HepG2 (cell line): Measurements from ENCODE around the gene TBC1D5. TPM values are rescaled to one million over a fixed set of nuclear protein-coding genes. Genes with fewer than 3 reads are reported as not detected.

Experiments
- ATAC-seq: fragments of 200-7000 bp; cut with Tn5 transposase; 3 replicates; pipeline ENCODE4 v1.9.1; 2020; ENCODE audit warnings: mild to moderate bottlenecking, moderate library complexity
- BruUV-seq: library from RNA; stranded (reverse); fragments of 400-500 nt; replicated peaks from 2 replicates; lab custom pipeline; 2021; lab: Mats Ljungman, UMichigan
- CTCF ChIA-PET: fragments of 300-600 bp; formaldehyde crosslinking; extraction: SDS; loops from one replicate; lab custom pipeline; 2021; ENCODE audit warnings: low total read pairs, inconsistent platforms, low intra/inter-chr PET ratio; lab: Yijun Ruan, JAX
- POLR2A ChIA-PET: fragments of 350-600 bp; sonication (Branson Sonifier 250); formaldehyde crosslinking; loops from one replicate; lab custom pipeline; 2020; ENCODE audit warnings: antibody characterized with exemption, inconsistent platforms; lab: Yijun Ruan, JAX
- DNase-seq: peaks from one replicate; pipeline ENCODE4 v3.0.0-alpha.2; 2015; ENCODE audit warnings: low spot score
- FAIRE-seq: peaks from 3 replicates; lab custom pipeline; 2011; peaks lifted over from hg19 to GRCh38; lab: Jason Lieb, UNC
- H2AFZ ChIP-seq: one replicate; pipeline ENCODE4 v1.6.1; 2011; ENCODE audit warnings: low read length, inconsistent platforms
- H3K27ac ChIP-seq: fragments of 300-600 bp; 3 replicates; pipeline ENCODE4 v1.8.0; 2011; ENCODE audit warnings: mixed run types, mild to moderate bottlenecking, mixed read lengths, low read length, inconsistent platforms; ENCODE audit not compliant: insufficient read depth; ENCODE audit errors: extremely low read length
- H3K27me3 ChIP-seq, 2 experiments: fragments of 200-600 bp in 1 of 2; 2 replicates in 1 of 2; 3 replicates in 1 of 2; pipeline versions ENCODE4 v1.6.0 to v1.8.0; 2011; ENCODE audit warnings: low read length in 2 of 2, mild to moderate bottlenecking in 2 of 2, moderate library complexity in 2 of 2, inconsistent platforms in 1 of 2; ENCODE audit not compliant: insufficient read depth in 2 of 2, control insufficient read depth in 1 of 2
- H3K36me3 ChIP-seq, 2 experiments: fragments of 200-600 bp in 1 of 2; replicated peaks in 1 of 2; 2 replicates in 1 of 2; 3 replicates in 1 of 2; pipeline versions ENCODE4 v1.5.1 to v1.8.0; 2011; ENCODE audit warnings: low read length in 2 of 2, inconsistent platforms in 1 of 2; ENCODE audit not compliant: insufficient read depth in 2 of 2, control insufficient read depth in 1 of 2
- H3K4me1 ChIP-seq: 2 replicates; pipeline ENCODE4 v1.5.1; 2012; ENCODE audit warnings: low read length, inconsistent platforms; ENCODE audit not compliant: insufficient read depth
- H3K4me2 ChIP-seq: 2 replicates; pipeline ENCODE4 v1.6.0; 2011; ENCODE audit warnings: low read depth, low read length, inconsistent platforms
- H3K4me3 ChIP-seq, 3 experiments: fragments of 200-600 bp in 1 of 3; sonication (generic), shearing (Covaris generic) in 1 of 3; replicated peaks in 1 of 3; 2 replicates each; pipeline ENCODE4 v1.5.1; 2011 to 2016; ENCODE audit warnings: low read length in 3 of 3, inconsistent platforms in 2 of 3, low read depth in 2 of 3, mild to moderate bottlenecking in 2 of 3, control low read depth in 1 of 3, mixed read lengths in 1 of 3; ENCODE audit not compliant: insufficient read depth in 1 of 3
- H3K79me2 ChIP-seq: one replicate; pipeline ENCODE4 v1.6.1; 2011; ENCODE audit warnings: low read length, inconsistent platforms; ENCODE audit not compliant: insufficient read depth
- H3K9ac ChIP-seq: 2 replicates; pipeline ENCODE4 v1.6.0; 2011; ENCODE audit warnings: mild to moderate bottlenecking, low read depth, low read length, inconsistent platforms; ENCODE audit not compliant: insufficient read depth
- H3K9me3 ChIP-seq: 2 replicates; pipeline ENCODE4 v1.5.1; 2012; ENCODE audit warnings: mild to moderate bottlenecking, low read length
- H4K20me1 ChIP-seq: 2 replicates; pipeline ENCODE4 v1.6.0; 2011; ENCODE audit warnings: inconsistent platforms, mild to moderate bottlenecking, low read length, moderate library complexity; ENCODE audit not compliant: insufficient read depth
- BCLAF1 ChIP-seq: fragments of 450-650 bp; IDR thresholded peaks from 2 replicates; pipeline ENCODE4 v1.6.1; 2017; ENCODE audit warnings: mild to moderate bottlenecking
- FOXM1 ChIP-seq: sonication (generic); formaldehyde crosslinking; IDR thresholded peaks from 2 replicates; pipeline ENCODE4 v1.5.0; 2020; ENCODE audit warnings: missing genetic modification reagents
- JUND ChIP-seq: sonication (generic); formaldehyde crosslinking; IDR thresholded peaks from 2 replicates; pipeline ENCODE4 v1.8.0; 2022; ENCODE audit warnings: mild to moderate bottlenecking, missing genetic modification reagents
- KAT2B ChIP-seq: fragments of 150-350 bp; IDR thresholded peaks from 2 replicates; pipeline ENCODE4 v1.6.1; 2014; ENCODE audit warnings: low read depth, low read length, borderline replicate concordance
- NAIF1 ChIP-seq: sonication (generic); formaldehyde crosslinking; IDR thresholded peaks from 2 replicates; pipeline ENCODE4 v1.5.0; 2020; ENCODE audit warnings: mild to moderate bottlenecking, missing genetic modification reagents, borderline replicate concordance
- ZBTB37 ChIP-seq: sonication (generic); formaldehyde crosslinking; IDR thresholded peaks from 2 replicates; pipeline ENCODE4 v1.4.0; 2020; ENCODE audit warnings: mild to moderate bottlenecking, missing genetic modification reagents
- ZFP37 ChIP-seq: sonication (generic); formaldehyde crosslinking; IDR thresholded peaks from 2 replicates; pipeline ENCODE4 v1.4.0; 2020; ENCODE audit warnings: missing genetic modification reagents, borderline replicate concordance
- ZMYM3 ChIP-seq: sonication (generic); formaldehyde crosslinking; IDR thresholded peaks from 2 replicates; pipeline ENCODE4 v1.5.1; 2020; ENCODE audit warnings: mild to moderate bottlenecking, missing genetic modification reagents
- ZNF101 ChIP-seq: sonication (generic); formaldehyde crosslinking; IDR thresholded peaks from 2 replicates; pipeline ENCODE4 v1.4.0; 2020; ENCODE audit warnings: mild to moderate bottlenecking, low read depth, missing genetic modification reagents, borderline replicate concordance
- ZNF3 ChIP-seq: IDR thresholded peaks from 2 replicates; pipeline ENCODE4 v1.7.0; 2017; ENCODE audit warnings: inconsistent platforms
- ZNF589 ChIP-seq: sonication (generic); formaldehyde crosslinking; conservative IDR thresholded peaks from 2 replicates; pipeline ENCODE4 v1.8.0; 2022; ENCODE audit warnings: mild to moderate bottlenecking, moderate library complexity, missing genetic modification reagents
- ZSCAN20 ChIP-seq: sonication (generic); formaldehyde crosslinking; IDR thresholded peaks from 2 replicates; pipeline ENCODE4 v1.4.0; 2020; ENCODE audit warnings: missing genetic modification reagents, mild to moderate bottlenecking, borderline replicate concordance
- WGBS: methylation state at CpG from one replicate; pipeline ENCODE4 v1.1.6; 2017; ENCODE audit warnings: low lambda C conversion rate; 5-methylcytosine and 5-hydroxymethylcytosine counted together
- in situ Hi-C: cut with HindIII; loops from 2 replicates; pipeline ENCODE4 v1.10.0; 2017; ENCODE audit warnings: low pct_unique_long_range_greater_than_20kb; ENCODE audit not compliant: extremely low pct_ligation_motif_present
- intact Hi-C: fragments of 100-400 bp; cut with micrococcal nuclease; formaldehyde crosslinking; loops from one replicate; pipeline ENCODE4 v1.10.0; 2022; ENCODE audit not compliant: unreplicated experiment
- polyA plus RNA-seq, 8 experiments: library from polyadenylated mRNA; depleted of rRNA in 3 of 8; stranded (reverse) in 7 of 8; unstranded in 1 of 8; fragments of >200 nt; fragmentation: Illumina TruSeq in 4 of 8; extraction: Trizol in 4 of 8; gene quantifications; 2 replicates each; pipeline versions ENCODE4 v1.2.1 to v1.2.3, GENCODE V29; 2011 to 2016; ENCODE audit warnings: low read depth in 4 of 8, missing spikeins in 1 of 8, mixed read lengths in 1 of 8; ENCODE audit not compliant: insufficient read depth in 1 of 8
- total RNA-seq, 5 experiments: library from RNA; depleted of rRNA; stranded (reverse); fragments of >200 nt; fragmentation: Illumina TruSeq; extraction: Trizol; gene quantifications; 2 replicates each; pipeline ENCODE4 v1.2.3, GENCODE V29; 2016; ENCODE audit warnings: low read depth in 1 of 5
- TF ChIP-seq, protein P1 (sequence below): sonication (generic); formaldehyde crosslinking; IDR thresholded peaks from 2 replicates; pipeline ENCODE4 v1.4.0; 2020; ENCODE audit warnings: missing genetic modification reagents
- TF ChIP-seq, protein P2 (sequence below): sonication (generic); formaldehyde crosslinking; IDR thresholded peaks from 2 replicates; pipeline ENCODE4 v1.4.0; 2020; ENCODE audit warnings: missing genetic modification reagents
- TF ChIP-seq, protein P3 (sequence below): sonication (generic); formaldehyde crosslinking; conservative IDR thresholded peaks from 2 replicates; pipeline ENCODE4 v1.8.0; 2022; ENCODE audit warnings: mild to moderate bottlenecking, moderate library complexity, missing genetic modification reagents

TBC1D5 gene
- total and polyA plus RNA-seq, 2 of the 13 experiments (the other 11 are each of a cell fraction or from before 2014, with no cell fraction given), result 19.2 to 33.3 TPM

DNA sequence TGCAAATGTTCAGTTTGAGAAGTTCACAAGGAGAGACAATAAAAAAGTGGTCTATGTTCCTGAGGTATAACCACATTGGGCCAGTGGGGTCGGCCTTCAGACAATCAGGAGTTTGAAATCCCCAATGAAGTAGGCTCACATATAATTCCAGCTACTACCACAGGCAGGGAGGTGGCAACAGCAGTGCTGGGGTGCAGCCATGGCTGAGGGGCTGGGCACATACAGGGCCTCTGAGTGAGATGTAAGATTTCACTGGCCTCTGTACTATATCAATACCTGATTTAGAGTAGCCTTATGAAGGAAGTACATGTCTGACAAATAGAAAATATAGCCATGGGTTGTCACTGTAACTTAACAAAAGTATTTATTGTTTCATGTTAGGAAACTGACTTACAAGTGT, 402.2 kb downstream of the TBC1D5 start (continued):
- TF ChIP-seq, protein P1, sequence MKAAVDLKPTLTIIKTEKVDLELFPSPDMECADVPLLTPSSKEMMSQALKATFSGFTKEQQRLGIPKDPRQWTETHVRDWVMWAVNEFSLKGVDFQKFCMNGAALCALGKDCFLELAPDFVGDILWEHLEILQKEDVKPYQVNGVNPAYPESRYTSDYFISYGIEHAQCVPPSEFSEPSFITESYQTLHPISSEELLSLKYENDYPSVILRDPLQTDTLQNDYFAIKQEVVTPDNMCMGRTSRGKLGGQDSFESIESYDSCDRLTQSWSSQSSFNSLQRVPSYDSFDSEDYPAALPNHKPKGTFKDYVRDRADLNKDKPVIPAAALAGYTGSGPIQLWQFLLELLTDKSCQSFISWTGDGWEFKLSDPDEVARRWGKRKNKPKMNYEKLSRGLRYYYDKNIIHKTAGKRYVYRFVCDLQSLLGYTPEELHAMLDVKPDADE (CRISPR knock-in tag), result no peak
- TF ChIP-seq ZMYM3 (no peak), KAT2B (no peak), ZNF101 (CRISPR knock-in tag) (no peak), NAIF1 (no peak)

DNA sequence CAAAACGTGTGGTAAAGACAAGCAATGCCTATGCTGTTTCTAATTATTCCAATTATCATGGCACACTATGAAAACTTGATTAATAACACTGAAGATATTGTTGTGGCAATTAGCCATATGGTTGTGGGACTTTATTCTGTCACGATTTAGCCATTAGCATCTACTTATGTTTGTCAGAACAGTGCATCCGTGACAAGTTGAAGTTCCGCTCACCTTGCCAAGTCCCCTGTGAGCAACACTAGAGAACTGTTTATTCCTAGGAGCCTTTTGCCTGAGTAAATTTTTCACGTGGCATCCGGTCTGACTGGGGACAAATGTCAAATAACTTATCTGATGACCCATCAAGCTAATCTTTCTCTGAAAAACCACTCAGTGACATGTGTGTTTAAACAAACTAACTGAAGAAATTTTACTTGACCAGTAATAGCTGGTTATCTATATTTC, 403.3 kb downstream of the TBC1D5 start:
- H3K4me3 ChIP-seq, result no peak overlapping the region
- no peak overlapping the region for H3K4me2 ChIP-seq
- ATAC-seq, result no peak
- no peak for FAIRE-seq
- no peak overlapping the region for H2AFZ ChIP-seq
- WGBS, result 94% methylated on average over 6 of the region's 6 CpGs
- no peaks in the 10 kb centered on the region for H3K4me1 ChIP-seq
- no peak overlapping the region for H3K9ac ChIP-seq
- H4K20me1 ChIP-seq, result no peaks in the 10 kb centered on the region
- no peaks in the 10 kb centered on the region for H3K9me3 ChIP-seq
- no peak overlapping the region for H3K27ac ChIP-seq
- intact Hi-C loops (no loop called here), in situ Hi-C loops (no loop called here)
- CTCF ChIA-PET, result no interaction called here
- H3K79me2 ChIP-seq, result no peaks in the 10 kb centered on the region
- no peak for DNase-seq
- H3K27me3 ChIP-seq, result no peaks in the 10 kb centered on the region
- no TSS peak for BruUV-seq
- H3K36me3 ChIP-seq, result no peaks in the 10 kb centered on the region; a peak in 1 of 5 replicates
- POLR2A ChIA-PET, result no interaction called here
- TF ChIP-seq, protein P2, sequence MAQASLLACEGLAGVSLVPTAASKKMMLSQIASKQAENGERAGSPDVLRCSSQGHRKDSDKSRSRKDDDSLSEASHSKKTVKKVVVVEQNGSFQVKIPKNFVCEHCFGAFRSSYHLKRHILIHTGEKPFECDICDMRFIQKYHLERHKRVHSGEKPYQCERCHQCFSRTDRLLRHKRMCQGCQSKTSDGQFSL (CRISPR knock-in tag), result no peak
- TF ChIP-seq JUND (CRISPR knock-in tag) (no peak), ZFP37 (no peak), FOXM1 (CRISPR knock-in tag) (no peak), BCLAF1 (no peak), ZSCAN20 (no peak), ZBTB37 (CRISPR knock-in tag) (no peak), ZNF589 (CRISPR knock-in tag) (no peak), ZNF3 (CRISPR knock-in tag) (no peak)
- TF ChIP-seq, protein P3, sequence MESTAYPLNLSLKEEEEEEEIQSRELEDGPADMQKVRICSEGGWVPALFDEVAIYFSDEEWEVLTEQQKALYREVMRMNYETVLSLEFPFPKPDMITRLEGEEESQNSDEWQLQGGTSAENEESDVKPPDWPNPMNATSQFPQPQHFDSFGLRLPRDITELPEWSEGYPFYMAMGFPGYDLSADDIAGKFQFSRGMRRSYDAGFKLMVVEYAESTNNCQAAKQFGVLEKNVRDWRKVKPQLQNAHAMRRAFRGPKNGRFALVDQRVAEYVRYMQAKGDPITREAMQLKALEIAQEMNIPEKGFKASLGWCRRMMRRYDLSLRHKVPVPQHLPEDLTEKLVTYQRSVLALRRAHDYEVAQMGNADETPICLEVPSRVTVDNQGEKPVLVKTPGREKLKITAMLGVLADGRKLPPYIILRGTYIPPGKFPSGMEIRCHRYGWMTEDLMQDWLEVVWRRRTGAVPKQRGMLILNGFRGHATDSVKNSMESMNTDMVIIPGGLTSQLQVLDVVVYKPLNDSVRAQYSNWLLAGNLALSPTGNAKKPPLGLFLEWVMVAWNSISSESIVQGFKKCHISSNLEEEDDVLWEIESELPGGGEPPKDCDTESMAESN (CRISPR knock-in tag), result no peak
